HCT116 (cell line): Measurements from ENCODE around the gene DPH6. TPM values are rescaled to one million over a fixed set of nuclear protein-coding genes. Genes with fewer than 3 reads are reported as not detected.
A peak's percentile ranks its signal among the peaks of the same experiment; 100 is the strongest.

Source experiments
- ATAC-seq: fragments of 200-7000 bp; cut with Tn5 transposase; 2 replicates; pipeline ENCODE4 v1.9.1; 2020; ENCODE audit warnings: mild to moderate bottlenecking, moderate library complexity
- BruUV-seq: library from RNA; stranded (reverse); fragments of 400-500 nt; replicated peaks from 2 replicates; lab custom pipeline; 2021; lab: Mats Ljungman, UMichigan
- CTCF ChIA-PET: fragments of 300-600 bp; sonication (Branson Sonifier 250); formaldehyde crosslinking; loops from one replicate; lab custom pipeline; 2021; ENCODE audit warnings: antibody characterized with exemption; lab: Charles Lee
- POLR2A ChIA-PET: fragments of 300-600, 350-600 bp; sonication (Branson Sonifier 250); formaldehyde crosslinking; loops from one replicate; lab custom pipeline; 2021; ENCODE audit warnings: antibody characterized with exemption; lab: Charles Lee
- RAD21 ChIA-PET, 2 experiments: fragments of 300-600 bp; sonication (Branson Sonifier 250); formaldehyde crosslinking; loops; one replicate each; lab custom pipeline; 2023; ENCODE audit warnings: low total read pairs in 2 of 2; ENCODE audit not compliant: uncharacterized antibody in 2 of 2, unreplicated experiment in 2 of 2, low non-redundant PET in 1 of 2; lab: Charles Lee
- DNase-seq: peaks from one replicate; pipeline ENCODE4 v3.0.0-alpha.2; 2010; ENCODE audit warnings: low read depth, low spot score
- H2AFZ ChIP-seq: fragments of 200-600 bp; shearing (Covaris generic), sonication (generic); 2 replicates; pipeline ENCODE4 v1.6.1; 2017; ENCODE audit warnings: low read depth, mixed run types, mixed read lengths, antibody characterized with exemption, low read length; ENCODE audit not compliant: poor library complexity, severe bottlenecking
- H3K27ac ChIP-seq: 2 replicates; pipeline ENCODE4 v1.5.1; 2012; ENCODE audit warnings: low read depth, low read length
- H3K27me3 ChIP-seq: fragments of 200-600 bp; sonication (generic); 2 replicates; pipeline ENCODE4 v1.6.1; 2016; ENCODE audit warnings: mixed run types, low read length, mixed read lengths; ENCODE audit not compliant: insufficient read depth
- H3K36me3 ChIP-seq, 2 experiments: fragments of 200-500 bp in 1 of 2; fragments of 200-600 bp in 1 of 2; sonication (Bioruptor generic) in 1 of 2; sonication (generic) in 1 of 2; 2 replicates each; pipeline versions ENCODE4 v1.5.1 to v1.6.1; 2014 to 2016; ENCODE audit warnings: low read length in 2 of 2, inconsistent platforms in 1 of 2, mixed read lengths in 1 of 2, mixed run types in 1 of 2; ENCODE audit not compliant: insufficient read depth in 2 of 2, control insufficient read depth in 1 of 2
- H3K4me1 ChIP-seq, 2 experiments: fragments of 200-600 bp in 1 of 2; sonication (generic) in 1 of 2; 2 replicates each; pipeline versions ENCODE4 v1.5.1 to v1.6.1; 2012 to 2017; ENCODE audit warnings: low read length in 2 of 2, inconsistent platforms in 1 of 2, mild to moderate bottlenecking in 1 of 2, mixed read lengths in 1 of 2, mixed run types in 1 of 2, moderate library complexity in 1 of 2; ENCODE audit not compliant: insufficient read depth in 2 of 2, control insufficient read depth in 1 of 2
- H3K4me2 ChIP-seq: fragments of 200-600 bp; sonication (generic); 2 replicates; pipeline ENCODE4 v1.6.1; 2017; ENCODE audit warnings: mixed run types, low read length, mixed read lengths
- H3K4me3 ChIP-seq, 2 experiments: fragments of 200-600 bp in 1 of 2; sonication (generic) in 1 of 2; replicated peaks in 1 of 2; 2 replicates each; pipeline ENCODE4 v1.5.1; 2011 to 2016; ENCODE audit warnings: low read length in 2 of 2, control low read depth in 1 of 2, low read depth in 1 of 2, mild to moderate bottlenecking in 1 of 2, mixed read lengths in 1 of 2, mixed run types in 1 of 2
- H3K79me2 ChIP-seq: fragments of 200-600 bp; sonication (generic); 2 replicates; pipeline ENCODE4 v1.6.1; 2017; ENCODE audit warnings: mild to moderate bottlenecking, mixed run types, low read length, moderate library complexity, mixed read lengths; ENCODE audit not compliant: insufficient read depth
- H3K9ac ChIP-seq: fragments of 200-600 bp; sonication (generic); 2 replicates; pipeline ENCODE4 v1.6.1; 2016; ENCODE audit warnings: low read length, mixed read lengths
- H3K9me2 ChIP-seq: fragments of 200-600 bp; sonication (generic), shearing (Covaris generic); 2 replicates; pipeline ENCODE4 v1.6.1; 2017; ENCODE audit warnings: mixed run types, mild to moderate bottlenecking, moderate library complexity; ENCODE audit not compliant: insufficient read depth
- H3K9me3 ChIP-seq, 2 experiments: fragments of 200-500 bp in 1 of 2; fragments of 200-600 bp in 1 of 2; sonication (Bioruptor generic) in 1 of 2; sonication (generic) in 1 of 2; 2 replicates each; pipeline ENCODE4 v1.6.1; 2014 to 2017; ENCODE audit warnings: low read length in 2 of 2, mixed read lengths in 2 of 2, inconsistent platforms in 1 of 2, low read depth in 1 of 2, mild to moderate bottlenecking in 1 of 2, mixed run types in 1 of 2, moderate library complexity in 1 of 2; ENCODE audit not compliant: control insufficient read depth in 1 of 2, insufficient read depth in 1 of 2
- H4K20me1 ChIP-seq: fragments of 200-600 bp; sonication (generic), shearing (Covaris generic); 2 replicates; pipeline ENCODE4 v1.6.1; 2017; ENCODE audit warnings: mixed run types, mild to moderate bottlenecking, moderate library complexity; ENCODE audit not compliant: insufficient read depth
- CTCF ChIP-seq, 3 experiments: fragments of 200-600 bp in 1 of 3; sonication (generic) in 1 of 3; IDR thresholded peaks in 2 of 3; conservative IDR thresholded peaks in 1 of 3; 2 replicates each; pipeline ENCODE4 v1.5.1; 2012 to 2017; ENCODE audit warnings: low read depth in 2 of 3, low read length in 2 of 3, antibody characterized with exemption in 1 of 3, borderline replicate concordance in 1 of 3, control low read depth in 1 of 3, mild to moderate bottlenecking in 1 of 3, mixed read lengths in 1 of 3, mixed run types in 1 of 3, moderate library complexity in 1 of 3; ENCODE audit not compliant: insufficient read depth in 1 of 3
- RAD21 ChIP-seq: IDR thresholded peaks from 2 replicates; pipeline ENCODE4 v1.6.1; 2012; ENCODE audit warnings: low read depth, mild to moderate bottlenecking
- REST ChIP-seq: IDR thresholded peaks from 2 replicates; pipeline ENCODE4 v1.6.1; 2012; ENCODE audit warnings: low read depth
- SIN3A ChIP-seq: IDR thresholded peaks from 2 replicates; pipeline ENCODE4 v1.6.1; 2012; ENCODE audit warnings: low read depth
- intact Hi-C: fragments of 100-400 bp; cut with micrococcal nuclease; formaldehyde crosslinking; loops from 2 replicates; pipeline ENCODE4 v1.10.0; 2022
- total RNA-seq: library from RNA; stranded (reverse); gene quantifications from one replicate; pipeline ENCODE4 v1.2.1, GENCODE V29; 2021; ENCODE audit not compliant: unreplicated experiment

DPH6 gene
- total RNA-seq, 1 experiment from 2014 or later, result 18.2 TPM

GRCh38 chr15:35522061-35522460 lies 23.9 kb downstream of the DPH6 start:
- DNase-seq (no peak), ATAC-seq (no peak)
- Histone ChIP-seq H3K9me3 (no peaks in the 10 kb centered on the region), H2AFZ (no peak overlapping the region), H3K79me2 (no peaks in the 10 kb centered on the region), H3K9me2 (no peaks in the 10 kb centered on the region), H3K4me1 (peaks cover 0 to 2% of the 10 kb centered on the region in 2 experiments; a peak in 1 of 4 replicates), H3K9ac (no peak overlapping the region), H4K20me1 (no peaks in the 10 kb centered on the region), H3K4me3 (no peak overlapping the region), H3K4me2 (no peak overlapping the region), H3K27me3 (no peaks in the 10 kb centered on the region), H3K36me3 (no peaks in the 10 kb centered on the region), H3K27ac (no peak overlapping the region)
- intact Hi-C loops, result no loop called here
- ChIA-PET RAD21 (no interaction called here), CTCF (no interaction called here), POLR2A (no interaction called here)
- TF ChIP-seq SIN3A (no peak), CTCF (IDR thresholded peaks at IDR 0.05 in 2 of 3, conservative IDR thresholded peaks at IDR 0.05 in 1 of 3; ENCODE audit: borderline replicate concordance in 1 of 3, insufficient read depth in 1 of 3, low read depth in 2 of 3, low read length in 2 of 3) (0 out of 6 replicates have a peak, but pooled peaks of 1 of the 3 experiments have one; percentile 10)
- BruUV-seq, result no TSS peak

- TF ChIP-seq REST, result no peak
- TF ChIP-seq CTCF (IDR thresholded peaks at IDR 0.05 in 2 of 3, conservative IDR thresholded peaks at IDR 0.05 in 1 of 3; ENCODE audit: borderline replicate concordance in 1 of 3, insufficient read depth in 1 of 3, low read depth in 2 of 3, low read length in 2 of 3), result peak; percentile 27 to 77 (median 46); a peak in 5 of 6 replicates
- peak; percentile 68 for TF ChIP-seq RAD21
- no peaks in the 10 kb centered on the region for H3K27me3 ChIP-seq
- ChIA-PET POLR2A (no interaction called here), RAD21 (interaction anchor here in 1 of 2 experiments (0.6 kb wide), 1 partner anchor 1365 kb away, joined by 5 read pairs; no protein-coding TSS in a partner anchor), CTCF (interaction anchor here (1.0 to 1.2 kb wide), 3 partner anchors 232 to 1616 kb away, joined by 3 to 5 read pairs (median 3); no protein-coding TSS in a partner anchor)
- ATAC-seq (peak; percentile 75; the same call in 1 of the 2 replicates), DNase-seq (peak; percentile 28)
- H3K79me2 ChIP-seq, result no peaks in the 10 kb centered on the region
- H3K9me3 ChIP-seq, result no peaks in the 10 kb centered on the region
- no peaks in the 10 kb centered on the region for H3K36me3 ChIP-seq
- no peak overlapping the region for H3K27ac ChIP-seq
- no peaks in the 10 kb centered on the region for H3K9me2 ChIP-seq
- BruUV-seq, result no TSS peak
- intact Hi-C loops, result loop anchor here (1.0 kb wide), 2 partner anchors 982 to 1615 kb away; no protein-coding TSS in a partner anchor
- no peaks in the 10 kb centered on the region for H4K20me1 ChIP-seq
- H3K4me1 ChIP-seq, result peaks cover 0 to 2% of the 10 kb centered on the region in 2 experiments; a peak in 1 of 4 replicates
- H2AFZ ChIP-seq, result no peak overlapping the region
- no peak overlapping the region for H3K4me3 ChIP-seq
- no peak overlapping the region for H3K4me2 ChIP-seq
- H3K9ac ChIP-seq, result no peak overlapping the region
Measured at GRCh38 chr15:35519541-35520149, 26.3 kb downstream of the DPH6 start.
